OCI-LY7 (cell line): ENCODE results near the gene TIGD7. TPM values are rescaled to one million over a fixed set of nuclear protein-coding genes. Genes with fewer than 3 reads are reported as not detected.

ENCODE experiments used
- BruUV-seq: library from RNA; stranded (reverse); fragments of 400-500 nt; replicated peaks from 2 replicates; lab custom pipeline; 2021; lab: Mats Ljungman, UMichigan
- CTCF ChIA-PET: fragments of 300-600 bp; sonication (Branson Sonifier 250); formaldehyde crosslinking; loops from one replicate; lab custom pipeline; 2022; ENCODE audit warnings: antibody characterized with exemption; ENCODE audit not compliant: unreplicated experiment; lab: Charles Lee
- POLR2A ChIA-PET: fragments of 300-600 bp; sonication (Branson Sonifier 250); formaldehyde crosslinking; loops from one replicate; lab custom pipeline; 2022; ENCODE audit warnings: antibody characterized with exemption; lab: Charles Lee
- DNase-seq: peaks from one replicate; pipeline ENCODE4 v3.0.0-alpha.2; 2015; ENCODE audit warnings: low spot score
- H2AFZ ChIP-seq: fragments of 200-600 bp; sonication (generic), shearing (Covaris generic); 2 replicates; pipeline ENCODE4 v1.6.1; 2014; ENCODE audit warnings: mild to moderate bottlenecking, antibody characterized with exemption, low read length, moderate library complexity
- H3K27ac ChIP-seq: fragments of 200-600 bp; sonication (generic); 2 replicates; pipeline ENCODE4 v1.5.1; 2014; ENCODE audit warnings: mixed run types, low read depth, mild to moderate bottlenecking, moderate library complexity, low read length, inconsistent platforms; ENCODE audit not compliant: poor library complexity, severe bottlenecking
- H3K36me3 ChIP-seq: fragments of 200-600 bp; sonication (generic); 2 replicates; pipeline ENCODE4 v1.6.1; 2014; ENCODE audit warnings: mild to moderate bottlenecking, antibody characterized with exemption, low read length, moderate library complexity, mixed read lengths; ENCODE audit not compliant: insufficient read depth
- H3K4me1 ChIP-seq: fragments of 200-600 bp; sonication (generic); 2 replicates; pipeline ENCODE4 v1.5.1; 2014; ENCODE audit warnings: mild to moderate bottlenecking, low read length; ENCODE audit not compliant: insufficient read depth, poor library complexity, severe bottlenecking
- H3K4me2 ChIP-seq: fragments of 200-600 bp; sonication (generic); 2 replicates; pipeline ENCODE4 v1.6.1; 2014; ENCODE audit warnings: mild to moderate bottlenecking, low read length
- H3K4me3 ChIP-seq: fragments of 200-600 bp; sonication (generic); 2 replicates; pipeline ENCODE4 v1.5.1; 2014; ENCODE audit warnings: mild to moderate bottlenecking, low read depth, low read length; ENCODE audit not compliant: poor library complexity, severe bottlenecking
- H3K79me2 ChIP-seq: fragments of 200-600 bp; sonication (generic); 2 replicates; pipeline ENCODE4 v1.6.1; 2016; ENCODE audit warnings: low read depth, mild to moderate bottlenecking, low read length, moderate library complexity, mixed read lengths; ENCODE audit not compliant: insufficient read depth
- H3K9me2 ChIP-seq: fragments of 200-600 bp; sonication (generic); 2 replicates; pipeline ENCODE4 v1.6.1; 2016; ENCODE audit warnings: mild to moderate bottlenecking, low read length, mixed read lengths; ENCODE audit not compliant: insufficient read depth
- H3K9me3 ChIP-seq: fragments of 200-600 bp; sonication (generic); 2 replicates; pipeline ENCODE4 v1.6.1; 2014; ENCODE audit warnings: mild to moderate bottlenecking, mixed run types, low read length, mixed read lengths
- H4K20me1 ChIP-seq: fragments of 200-600 bp; sonication (generic); 2 replicates; pipeline ENCODE4 v1.6.1; 2014; ENCODE audit warnings: mild to moderate bottlenecking, antibody characterized with exemption, low read length, moderate library complexity, mixed read lengths; ENCODE audit not compliant: insufficient read depth
- EZH2phosphoT487 ChIP-seq: fragments of 200-600 bp; sonication (generic); IDR thresholded peaks from 2 replicates; pipeline ENCODE4 v1.6.1; 2018; ENCODE audit warnings: low read depth, borderline replicate concordance, mild to moderate bottlenecking, mixed run types, antibody characterized with exemption, low read length, moderate library complexity, mixed read lengths
- intact Hi-C: fragments of 100-400 bp; cut with micrococcal nuclease; formaldehyde crosslinking; loops from one replicate; pipeline ENCODE4 v1.10.0; 2022; ENCODE audit not compliant: unreplicated experiment
- total RNA-seq, 2 experiments: library from RNA; depleted of rRNA in 1 of 2; stranded (reverse); fragments of >200 nt in 1 of 2; shearing (Covaris generic) in 1 of 2; gene quantifications; 2 replicates each; pipeline ENCODE4 v1.2.3, GENCODE V29; 2014 to 2022
- TF ChIP-seq, protein P1 (sequence below): fragments of 200-600 bp; sonication (generic); conservative IDR thresholded peaks from 2 replicates; pipeline ENCODE4 v1.5.1; 2014; ENCODE audit warnings: mild to moderate bottlenecking, antibody characterized with exemption, low read length, moderate library complexity, mixed read lengths

Gene TIGD7
- total RNA-seq, 2 experiments from 2014 or later, result 0.03 to 5.1 TPM

DNA sequence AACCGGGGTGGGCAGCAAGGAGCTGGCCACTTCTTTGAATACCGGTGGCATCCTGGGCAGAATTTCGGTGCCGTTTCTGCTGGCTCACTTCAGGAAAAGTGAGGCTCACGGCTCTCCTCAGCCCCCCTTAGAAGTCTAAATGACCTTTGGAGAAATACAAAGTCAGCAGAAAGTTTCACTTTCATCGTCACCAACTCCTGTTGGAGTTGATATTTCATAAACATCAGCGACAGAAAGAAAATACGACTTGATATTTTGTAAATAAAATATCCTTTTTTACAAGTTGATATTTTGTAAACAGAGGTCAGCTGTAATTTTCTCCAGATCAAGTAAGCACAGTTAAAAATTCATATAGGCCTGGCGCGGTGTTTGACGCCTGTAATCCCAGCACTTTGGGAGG is 848 bp upstream of the TIGD7 start:
- DNase-seq, result no peak
- H3K27ac ChIP-seq, result no peak overlapping the region
- H3K79me2 ChIP-seq, result no peaks in the 10 kb centered on the region
- no peaks in the 10 kb centered on the region for H3K4me1 ChIP-seq
- no peak overlapping the region for H2AFZ ChIP-seq
- H4K20me1 ChIP-seq, result no peaks in the 10 kb centered on the region
- CTCF ChIA-PET, result no interaction called here
- H3K36me3 ChIP-seq, result 0 out of 2 replicates have a peak, but pooled peaks cover 2% of the 10 kb centered on the region
- no peak overlapping the region for H3K4me3 ChIP-seq
- H3K4me2 ChIP-seq, result peak overlapping the region; percentile 14; the same call in 1 of the 2 replicates
- H3K9me2 ChIP-seq, result no peaks in the 10 kb centered on the region
- intact Hi-C loops, result no loop called here
- no TSS peak for BruUV-seq
- POLR2A ChIA-PET, result no interaction called here
- no peak for TF ChIP-seq EZH2phosphoT487
- TF ChIP-seq, protein P1, sequence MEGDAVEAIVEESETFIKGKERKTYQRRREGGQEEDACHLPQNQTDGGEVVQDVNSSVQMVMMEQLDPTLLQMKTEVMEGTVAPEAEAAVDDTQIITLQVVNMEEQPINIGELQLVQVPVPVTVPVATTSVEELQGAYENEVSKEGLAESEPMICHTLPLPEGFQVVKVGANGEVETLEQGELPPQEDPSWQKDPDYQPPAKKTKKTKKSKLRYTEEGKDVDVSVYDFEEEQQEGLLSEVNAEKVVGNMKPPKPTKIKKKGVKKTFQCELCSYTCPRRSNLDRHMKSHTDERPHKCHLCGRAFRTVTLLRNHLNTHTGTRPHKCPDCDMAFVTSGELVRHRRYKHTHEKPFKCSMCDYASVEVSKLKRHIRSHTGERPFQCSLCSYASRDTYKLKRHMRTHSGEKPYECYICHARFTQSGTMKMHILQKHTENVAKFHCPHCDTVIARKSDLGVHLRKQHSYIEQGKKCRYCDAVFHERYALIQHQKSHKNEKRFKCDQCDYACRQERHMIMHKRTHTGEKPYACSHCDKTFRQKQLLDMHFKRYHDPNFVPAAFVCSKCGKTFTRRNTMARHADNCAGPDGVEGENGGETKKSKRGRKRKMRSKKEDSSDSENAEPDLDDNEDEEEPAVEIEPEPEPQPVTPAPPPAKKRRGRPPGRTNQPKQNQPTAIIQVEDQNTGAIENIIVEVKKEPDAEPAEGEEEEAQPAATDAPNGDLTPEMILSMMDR, result no peak
- no peaks in the 10 kb centered on the region for H3K9me3 ChIP-seq

DNA sequence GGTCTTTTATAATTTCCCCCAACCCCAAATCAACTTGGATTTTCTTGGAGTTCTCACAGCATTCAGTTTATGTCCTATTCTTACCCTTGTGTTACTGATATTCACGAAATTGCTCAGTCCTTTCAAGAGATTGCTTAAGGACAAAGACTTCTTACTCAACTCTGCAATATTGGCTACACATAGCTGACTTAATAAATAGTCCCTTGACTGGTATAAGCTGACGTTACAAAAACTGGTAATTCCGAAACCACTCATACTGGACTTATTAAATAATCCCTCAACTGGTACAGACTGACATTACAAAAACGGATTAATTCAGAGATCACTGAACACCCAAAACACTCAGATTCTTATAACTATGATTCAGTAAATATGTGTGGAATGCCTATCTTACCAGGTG is 860 bp downstream of the TIGD7 start:
- H3K9me3 ChIP-seq, result no peaks in the 10 kb centered on the region
- H3K36me3 ChIP-seq, result peaks cover 11% of the 10 kb centered on the region; the same call in 1 of the 2 replicates
- ChIA-PET CTCF (no interaction called here), POLR2A (no interaction called here)
- no peak overlapping the region for H3K4me3 ChIP-seq
- BruUV-seq, result no TSS peak
- intact Hi-C loops, result no loop called here
- no peak overlapping the region for H2AFZ ChIP-seq
- H3K9me2 ChIP-seq, result no peaks in the 10 kb centered on the region
- H3K79me2 ChIP-seq, result no peaks in the 10 kb centered on the region
- H3K27ac ChIP-seq, result no peak overlapping the region
- H3K4me2 ChIP-seq, result no peak overlapping the region
- H4K20me1 ChIP-seq, result no peaks in the 10 kb centered on the region
- DNase-seq, result no peak
- no peaks in the 10 kb centered on the region for H3K4me1 ChIP-seq
- no peak for TF ChIP-seq EZH2phosphoT487
- TF ChIP-seq, protein P1, result no peak

DNA sequence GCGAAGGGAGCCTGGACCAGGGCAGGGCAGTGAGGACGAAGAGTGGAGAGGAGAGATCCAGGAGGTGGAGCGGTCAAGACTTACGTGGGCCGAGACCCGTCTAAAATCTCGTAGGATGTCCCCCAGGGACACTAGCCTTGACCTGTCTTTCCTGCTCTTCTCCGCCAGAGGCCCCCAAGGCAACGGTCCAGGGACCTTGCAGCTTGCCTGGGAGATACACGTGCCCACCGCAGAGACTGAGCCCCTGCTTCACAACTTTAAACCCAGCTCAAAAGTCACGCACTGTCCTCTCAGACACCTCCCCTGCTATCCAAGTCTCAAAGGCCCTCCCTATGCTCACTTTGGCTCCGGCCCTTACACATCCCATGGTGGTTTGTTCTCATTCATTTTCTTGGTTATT is 9.4 kb downstream of the TIGD7 start:
- Histone ChIP-seq H3K4me3 (no peak overlapping the region), H3K4me1 (peaks cover 3% of the 10 kb centered on the region), H3K27ac (no peak overlapping the region), H3K36me3 (peaks cover 56% of the 10 kb centered on the region), H4K20me1 (no peaks in the 10 kb centered on the region), H3K4me2 (no peak overlapping the region), H2AFZ (no peak overlapping the region), H3K9me3 (no peaks in the 10 kb centered on the region), H3K9me2 (no peaks in the 10 kb centered on the region), H3K79me2 (peaks cover under 1% of the 10 kb centered on the region; the same call in 1 of the 2 replicates)
- POLR2A ChIA-PET, result interaction anchor here (0.6 kb wide), 1 partner anchor 270 kb away, joined by 3 read pairs; no protein-coding TSS in a partner anchor
- no peak for TF ChIP-seq EZH2phosphoT487
- intact Hi-C loops, result no loop called here
- BruUV-seq, result no TSS peak
- CTCF ChIA-PET, result no interaction called here
- DNase-seq, result no peak
